H1 (cell line): ENCODE results near the gene ARHGEF40. TPM values are rescaled to one million over a fixed set of nuclear protein-coding genes. Genes with fewer than 3 reads are reported as not detected.
A peak's percentile ranks its signal among the peaks of the same experiment; 100 is the strongest.

Experiments used
- EZH2 ChIP-seq: fragments of 200-600 bp; sonication (generic); IDR thresholded peaks from 2 replicates; pipeline ENCODE4 v1.7.1; 2012; ENCODE audit warnings: low read depth, mild to moderate bottlenecking, moderate library complexity, low read length, inconsistent platforms; ENCODE audit not compliant: severe bottlenecking
- RNF2 ChIP-seq: fragments of 200-900, 300-1000 bp; sonication (generic); IDR thresholded peaks from 2 replicates; pipeline ENCODE4 v1.7.1; 2016; ENCODE audit warnings: borderline replicate concordance, low read depth, mild to moderate bottlenecking, antibody characterized with exemption, low read length; ENCODE audit not compliant: poor library complexity, severe bottlenecking; ENCODE audit errors: missing control alignments
- polyA plus RNA-seq, 7 experiments: library from polyadenylated mRNA; depleted of rRNA in 3 of 7; stranded (reverse) in 5 of 7; unstranded in 2 of 7; fragments of >200 nt in 5 of 7; fragments of 200-250 nt in 2 of 7; gene quantifications; 1 replicate in 5 of 7; 2 replicates in 1 of 7; 4 replicates in 1 of 7; pipeline versions ENCODE4 v1.2.1 to v1.2.3, GENCODE V29; 2011 to 2013; ENCODE audit warnings: missing spikeins in 2 of 7, mixed read lengths in 2 of 7
- total RNA-seq: library from RNA; stranded (reverse); fragmentation: NEBNext Ultra II Directional; extraction: Animal tissue kit (Norgen Biotek cat#: 25700); gene quantifications from 2 replicates; pipeline ENCODE4 v1.2.1, GENCODE V29; 2021

ARHGEF40 gene
- total and polyA plus RNA-seq, 2 of the 8 experiments (the other 6 are each of a cell fraction or from before 2014, with no cell fraction given), result 53.1 to 101 TPM

- TF ChIP-seq RNF2 (no peak), EZH2 (peak; percentile 35)
- TF ChIP-seq, all 59 proteins: peak for 9
Observed at GRCh38 chr14:21024585-21025370, 45.3 kb upstream of the ARHGEF40 start, which contains the start of gene NDRG2 (continued).
